NCI-H2227 treated with DMSO at 0.1 percent for 48 hours (cell line): Measurements from ENCODE around the gene WFIKKN1.

Experiments
- DNase-seq: peaks from one replicate; lab custom pipeline; 2025; lab: John Stamatoyannopoulos, UW

Gene WFIKKN1, protein sequence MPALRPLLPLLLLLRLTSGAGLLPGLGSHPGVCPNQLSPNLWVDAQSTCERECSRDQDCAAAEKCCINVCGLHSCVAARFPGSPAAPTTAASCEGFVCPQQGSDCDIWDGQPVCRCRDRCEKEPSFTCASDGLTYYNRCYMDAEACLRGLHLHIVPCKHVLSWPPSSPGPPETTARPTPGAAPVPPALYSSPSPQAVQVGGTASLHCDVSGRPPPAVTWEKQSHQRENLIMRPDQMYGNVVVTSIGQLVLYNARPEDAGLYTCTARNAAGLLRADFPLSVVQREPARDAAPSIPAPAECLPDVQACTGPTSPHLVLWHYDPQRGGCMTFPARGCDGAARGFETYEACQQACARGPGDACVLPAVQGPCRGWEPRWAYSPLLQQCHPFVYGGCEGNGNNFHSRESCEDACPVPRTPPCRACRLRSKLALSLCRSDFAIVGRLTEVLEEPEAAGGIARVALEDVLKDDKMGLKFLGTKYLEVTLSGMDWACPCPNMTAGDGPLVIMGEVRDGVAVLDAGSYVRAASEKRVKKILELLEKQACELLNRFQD

DNA sequence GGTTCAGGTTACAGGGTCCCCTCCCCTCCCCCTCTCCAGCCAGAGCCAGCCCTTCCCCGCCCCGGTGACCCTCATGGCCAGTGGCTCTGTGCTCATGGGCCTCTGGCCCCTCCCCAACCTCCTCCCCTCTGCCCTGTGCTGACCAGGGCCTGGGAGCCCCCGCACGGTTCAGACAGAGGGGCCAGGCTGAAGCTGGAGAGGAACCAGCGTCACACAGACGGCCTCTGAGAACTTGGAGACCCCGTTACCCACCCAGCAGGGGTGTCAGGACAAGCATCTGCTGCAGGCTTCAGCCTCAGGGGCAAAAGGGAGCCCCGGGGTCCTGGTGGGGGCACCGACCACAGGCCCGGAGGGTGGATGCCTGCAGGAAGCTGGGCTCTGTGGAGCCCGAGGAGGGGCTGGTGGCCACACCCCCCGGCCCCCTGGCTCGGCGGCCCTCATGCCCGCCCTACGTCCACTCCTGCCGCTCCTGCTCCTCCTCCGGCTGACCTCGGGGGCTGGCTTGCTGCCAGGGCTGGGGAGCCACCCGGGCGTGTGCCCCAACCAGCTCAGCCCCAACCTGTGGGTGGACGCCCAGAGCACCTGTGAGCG is at the start of gene WFIKKN1:
WFIKKN1 (plus strand) TSS at position 171 of the 591 bp plus-strand sequence; CDS start at position 440, 269 bp downstream.
- DNase-seq: no peak

DNA sequence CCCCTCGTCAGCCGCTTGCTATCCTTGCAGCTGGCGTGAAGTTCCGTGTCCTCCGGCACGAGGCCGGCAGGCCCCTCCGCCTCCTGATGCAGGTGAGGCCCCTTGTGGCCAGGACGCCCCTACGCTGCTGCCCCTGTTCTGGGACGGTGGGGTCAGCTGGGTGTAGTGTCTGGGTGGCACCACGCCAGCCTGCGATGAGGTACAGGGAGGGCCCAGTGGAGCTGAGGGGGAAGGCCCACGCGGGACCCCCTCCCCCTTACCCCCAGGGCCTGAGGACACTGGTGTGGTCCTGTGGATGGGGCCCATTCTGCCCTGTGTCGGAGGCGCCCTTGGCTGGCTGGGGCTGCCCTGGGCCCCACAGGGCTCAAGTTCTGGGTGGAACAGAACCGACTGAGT is 48.6 kb upstream of the WFIKKN1 start:
- DNase-seq: no peak

DNA sequence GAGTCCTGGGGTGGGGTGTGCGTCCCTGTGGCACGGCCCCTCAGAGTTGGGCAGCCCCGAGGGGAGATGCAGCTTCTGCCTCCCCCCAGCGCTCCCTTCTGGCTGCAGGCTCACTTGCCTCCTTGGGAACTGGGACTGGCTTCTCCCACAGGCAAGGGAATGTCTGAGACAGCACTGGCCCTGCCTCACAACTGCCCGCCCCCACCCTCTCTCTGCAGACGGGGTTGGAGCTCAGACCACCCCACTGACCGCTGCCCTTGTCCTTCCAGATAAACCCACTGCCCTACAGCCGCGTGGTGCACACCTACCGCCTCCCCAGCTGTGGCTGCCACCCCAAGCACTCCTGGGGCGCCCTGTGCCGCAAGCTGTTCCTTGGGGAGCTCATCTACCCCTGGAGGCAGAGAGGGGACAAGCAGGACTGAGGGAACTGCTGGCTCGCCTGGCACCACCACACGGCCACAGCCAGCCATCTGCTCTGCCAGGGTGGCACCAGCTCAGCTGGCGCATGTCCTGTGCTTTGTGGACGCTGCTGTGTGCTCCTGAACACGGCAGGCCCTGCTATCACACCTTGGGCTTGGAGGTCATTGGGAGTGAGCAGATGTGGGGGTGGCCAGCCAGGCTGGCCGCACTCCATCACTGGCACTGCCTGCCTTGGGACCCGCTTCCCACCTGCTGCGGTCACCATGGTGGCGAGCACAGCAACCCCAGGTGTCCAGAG is 48.0 kb upstream of the WFIKKN1 start:
- no peak for DNase-seq

DNA sequence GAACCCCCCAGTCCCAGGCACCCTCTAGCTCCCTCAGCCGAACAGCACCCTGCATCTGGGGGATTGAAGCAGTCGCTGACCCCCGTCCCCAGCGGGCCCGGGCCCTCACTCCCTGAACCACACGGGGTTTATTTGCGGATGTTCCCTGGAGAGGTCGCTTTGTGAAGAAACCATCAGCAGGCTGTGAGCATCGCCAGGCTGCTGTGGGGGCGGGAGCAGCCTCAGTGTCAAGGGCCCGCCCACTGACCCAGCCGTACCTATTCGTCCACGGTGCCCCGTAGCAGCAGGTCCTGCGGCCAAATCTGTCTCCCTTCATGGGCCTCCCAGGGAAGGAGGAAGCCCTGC is 47.3 kb upstream of the WFIKKN1 start:
- no peak for DNase-seq

DNA sequence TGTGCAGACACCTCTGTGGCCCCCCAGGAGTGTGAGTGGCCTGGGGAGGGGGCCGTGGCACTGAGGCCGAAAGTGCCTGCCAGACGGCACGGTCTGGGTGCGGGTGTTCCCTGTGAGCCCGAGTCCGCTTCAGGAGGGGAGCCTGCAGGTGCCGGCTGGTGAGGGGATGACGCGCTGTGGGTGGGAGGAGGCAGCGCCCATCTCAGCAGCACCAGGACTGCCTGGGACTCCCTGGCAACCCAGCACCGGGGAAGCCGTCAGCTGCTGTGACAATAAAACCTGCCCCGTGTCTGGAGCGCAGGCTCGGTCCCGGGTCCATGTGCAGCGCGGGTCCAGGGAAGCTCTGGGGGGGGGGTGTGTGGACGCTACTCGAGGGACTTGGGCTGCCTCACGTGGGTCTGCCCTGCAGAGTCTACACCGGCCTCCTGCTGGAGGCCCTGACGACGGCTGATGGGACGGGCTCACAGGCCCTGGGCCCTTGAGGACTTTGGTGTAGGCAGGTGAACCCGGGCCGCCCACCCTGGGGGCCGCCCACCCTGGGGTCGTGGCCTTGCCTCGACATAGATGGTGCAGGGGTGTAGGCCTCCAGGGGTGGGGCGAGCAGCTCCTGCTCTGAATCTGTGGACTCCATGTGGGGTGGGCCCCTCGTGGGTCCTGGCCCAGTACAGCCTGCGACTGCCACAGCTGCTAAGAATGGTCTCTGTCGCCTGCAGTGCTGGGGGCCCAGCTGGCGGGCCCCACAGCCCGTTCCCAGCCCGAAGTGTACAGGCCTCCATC is 46.8 kb upstream of the WFIKKN1 start:
- no peak for DNase-seq

DNA sequence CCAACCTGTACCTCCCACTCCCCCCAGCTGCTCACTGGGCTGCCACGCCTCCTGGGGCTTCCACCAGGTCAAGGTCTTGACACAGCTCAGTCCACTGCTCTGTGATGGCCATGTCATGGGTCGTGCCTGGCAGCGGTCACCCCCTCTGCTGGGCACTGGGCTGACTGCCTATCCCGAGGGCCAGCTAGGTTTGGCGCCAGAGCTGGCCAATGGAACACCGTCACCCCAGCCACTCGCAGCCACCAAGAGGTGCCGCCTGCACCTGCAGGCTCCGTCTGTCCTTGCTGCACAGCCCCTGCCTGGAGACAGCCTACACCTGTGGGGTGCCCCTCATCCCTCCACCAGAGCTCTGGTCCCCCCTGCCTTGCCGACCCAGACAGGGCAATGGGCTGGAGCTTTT is 45.4 kb upstream of the WFIKKN1 start:
- no peak for DNase-seq

DNA sequence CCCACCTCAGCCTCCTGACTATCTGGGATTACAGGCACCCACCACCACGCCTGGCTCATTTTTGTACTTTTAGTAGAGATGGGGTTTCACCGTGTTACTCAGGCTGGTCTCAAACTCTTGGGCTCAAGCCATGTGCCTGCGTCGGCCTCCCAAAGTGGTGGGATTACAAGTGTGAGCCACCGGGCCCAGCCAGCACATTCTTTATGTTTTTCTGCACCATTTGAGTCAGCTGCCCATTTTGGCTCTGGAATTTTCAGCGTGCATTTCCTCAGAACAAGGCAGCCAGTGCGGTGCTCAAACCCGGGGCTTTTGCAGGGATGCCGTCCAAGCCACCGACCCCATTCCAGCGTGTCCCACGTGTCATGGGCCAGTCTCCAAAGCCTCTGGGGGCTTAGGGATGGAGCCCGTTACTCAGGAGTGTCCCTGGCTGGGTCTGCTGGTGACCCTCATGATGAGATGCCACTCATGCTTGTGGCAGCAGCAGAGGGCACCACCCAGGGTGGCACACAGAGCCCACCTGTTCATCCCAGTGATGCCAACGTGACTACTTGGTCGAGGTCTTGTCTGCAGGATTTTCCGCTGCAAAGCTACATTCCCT is 44.6 kb upstream of the WFIKKN1 start:
- no peak for DNase-seq

DNA sequence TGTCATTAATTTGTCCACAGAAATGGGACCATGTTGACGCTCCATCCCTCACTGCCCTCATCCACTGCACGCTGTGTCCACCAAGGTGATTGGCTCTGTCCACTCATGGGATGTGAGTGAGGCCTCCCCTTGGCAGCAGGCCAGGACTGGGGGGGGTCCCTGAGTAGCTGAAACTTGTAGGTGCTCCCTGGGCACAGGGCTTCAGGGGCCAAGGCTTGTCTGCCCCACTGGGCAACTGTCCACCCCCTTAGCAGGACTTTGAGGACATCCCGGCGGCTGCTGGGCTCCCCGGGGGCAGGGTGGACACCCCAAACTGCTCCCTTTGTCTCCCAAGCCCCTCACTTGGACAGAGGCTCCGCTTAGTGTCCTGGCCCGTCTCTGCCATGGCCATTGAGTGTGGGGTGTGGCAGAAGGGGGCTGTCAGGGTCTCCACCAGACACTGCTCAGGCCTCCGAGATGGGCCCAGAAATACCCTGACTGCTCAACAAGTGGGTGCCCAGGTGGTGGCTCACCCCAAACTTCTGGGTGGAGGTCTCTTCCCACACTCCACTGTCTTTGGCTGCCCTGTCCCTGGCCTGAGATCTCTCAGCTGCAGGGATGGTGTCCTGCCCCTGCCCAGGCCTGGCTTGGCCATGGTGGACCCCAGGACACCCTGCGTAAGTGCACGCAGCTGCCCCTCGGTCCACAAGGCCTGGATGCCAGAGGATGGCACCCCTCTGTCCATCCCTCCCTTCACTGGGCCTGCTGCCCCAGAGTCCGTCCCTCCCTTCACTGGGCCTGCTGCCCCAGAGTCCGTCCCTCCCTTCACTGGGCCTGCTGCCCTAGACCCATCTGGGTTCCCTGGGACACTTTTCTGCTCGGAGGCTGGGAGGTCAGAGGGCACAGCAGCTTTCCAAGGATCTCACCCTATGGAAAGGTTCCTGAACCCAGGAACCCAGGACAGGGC is 43.9 kb upstream of the WFIKKN1 start:
- DNase-seq: no peak

DNA sequence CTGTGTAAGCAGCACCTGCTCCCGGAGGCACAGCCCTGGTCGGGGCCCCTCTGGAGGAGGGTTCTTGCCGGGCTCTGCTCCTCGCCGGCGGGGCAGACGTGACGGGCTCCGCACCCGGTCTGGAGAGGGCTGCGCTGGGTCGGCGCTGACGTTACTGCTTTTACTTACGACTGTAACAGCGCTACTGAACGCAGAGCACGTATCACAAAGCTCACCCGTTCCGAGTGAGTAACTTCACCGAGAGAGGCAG is 42.2 kb upstream of the WFIKKN1 start:
- peak; percentile 40 for DNase-seq

DNA sequence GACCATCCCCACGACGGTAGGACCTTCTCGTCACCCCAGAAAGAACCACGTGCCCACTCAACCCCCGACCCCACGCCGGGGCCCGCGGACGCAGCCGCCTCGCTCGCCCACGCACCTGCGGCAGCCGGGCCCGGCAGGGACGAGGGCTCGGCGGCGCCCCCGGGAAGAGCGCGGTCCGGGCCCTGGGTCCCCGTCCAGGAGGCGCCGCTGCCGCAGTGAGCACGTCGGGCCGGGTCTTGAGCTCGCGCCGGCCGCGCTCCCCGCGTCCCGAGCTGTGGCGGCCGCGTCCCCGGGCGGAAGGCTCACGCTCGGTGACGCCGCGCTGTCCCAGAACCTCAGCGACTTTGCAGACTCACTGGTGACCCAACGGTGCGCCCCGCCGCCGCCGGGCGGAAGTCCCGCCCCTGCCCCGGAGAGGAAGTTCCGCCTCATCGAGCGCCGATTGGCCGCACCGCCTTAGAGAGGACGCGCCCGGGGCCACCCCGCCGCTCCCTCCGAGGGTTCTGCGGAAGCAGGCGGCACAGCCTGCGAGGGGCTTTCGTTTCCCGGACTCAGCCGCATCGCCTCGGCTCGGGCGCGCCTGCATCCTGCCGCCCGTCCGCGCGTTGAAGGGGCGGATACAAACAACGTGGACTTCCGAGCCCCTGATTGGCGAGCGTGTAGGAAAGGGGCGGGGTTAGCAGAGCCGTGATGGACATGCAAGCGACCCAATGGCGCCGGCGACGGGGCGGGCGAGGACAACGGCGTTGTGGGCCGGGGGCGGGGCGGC is 41.7 kb upstream of the WFIKKN1 start:
- DNase-seq: peak; percentile 97

DNA sequence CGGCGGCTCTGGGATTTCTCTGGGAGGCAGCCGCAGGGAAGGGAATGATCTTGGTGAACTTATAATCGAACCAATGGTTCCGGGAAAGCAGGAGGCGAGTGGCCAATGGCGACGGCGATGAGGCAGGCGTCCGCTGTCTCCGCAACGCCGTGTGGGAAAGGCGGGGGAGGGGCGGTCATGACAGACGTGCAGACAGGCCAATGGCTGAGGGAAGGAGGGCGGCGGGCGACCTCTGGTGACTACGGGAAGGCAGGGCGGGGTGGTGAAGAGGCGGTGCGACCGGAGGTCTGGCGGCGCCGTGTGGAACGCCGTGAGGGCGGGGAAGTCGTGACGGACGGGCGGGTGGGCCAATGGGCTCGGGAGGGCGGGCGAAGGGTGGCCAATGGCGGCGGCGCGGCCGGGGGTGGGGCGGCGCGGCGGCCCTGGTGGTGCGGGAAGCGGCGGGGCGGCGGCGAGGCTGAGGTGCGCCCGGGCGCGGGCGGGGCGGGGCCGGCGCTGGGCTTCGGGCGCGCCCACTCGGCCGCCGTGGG is 41.1 kb upstream of the WFIKKN1 start, which contains the start of gene RAB40C:
RAB40C (plus strand) TSS at position 409 of the 530 bp plus-strand sequence. CDS start 226 bp downstream, outside the sequence.
- DNase-seq: peak; percentile 97

DNA sequence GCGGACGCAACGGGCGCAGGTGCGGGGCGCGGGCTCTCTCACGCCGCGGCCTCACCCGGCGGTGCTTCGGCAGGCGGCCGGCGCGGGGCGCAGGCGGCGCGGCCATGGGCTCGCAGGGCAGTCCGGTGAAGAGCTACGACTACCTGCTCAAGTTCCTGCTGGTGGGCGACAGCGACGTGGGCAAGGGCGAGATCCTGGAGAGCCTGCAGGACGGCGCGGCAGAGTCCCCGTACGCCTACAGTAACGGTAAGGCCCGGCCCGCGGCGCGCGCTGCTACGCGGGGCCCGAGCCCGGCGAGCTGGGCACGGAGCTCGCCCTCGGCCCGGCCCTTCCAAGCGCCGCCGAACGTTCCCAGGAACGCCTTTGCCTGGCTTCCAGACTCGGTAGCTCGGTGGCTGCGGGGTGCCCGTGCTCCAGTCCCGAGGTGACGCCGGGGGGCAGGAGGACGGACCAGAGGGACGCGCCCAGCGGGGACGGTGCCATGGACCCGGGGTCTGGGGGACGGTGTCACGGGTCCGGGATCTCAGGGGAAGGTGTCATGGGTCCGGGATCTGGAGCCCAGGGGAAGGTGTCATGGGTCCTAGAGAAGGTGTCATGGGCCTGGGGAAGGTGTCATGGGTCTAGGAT is 40.5 kb upstream of the WFIKKN1 start:
- DNase-seq: no peak

DNA sequence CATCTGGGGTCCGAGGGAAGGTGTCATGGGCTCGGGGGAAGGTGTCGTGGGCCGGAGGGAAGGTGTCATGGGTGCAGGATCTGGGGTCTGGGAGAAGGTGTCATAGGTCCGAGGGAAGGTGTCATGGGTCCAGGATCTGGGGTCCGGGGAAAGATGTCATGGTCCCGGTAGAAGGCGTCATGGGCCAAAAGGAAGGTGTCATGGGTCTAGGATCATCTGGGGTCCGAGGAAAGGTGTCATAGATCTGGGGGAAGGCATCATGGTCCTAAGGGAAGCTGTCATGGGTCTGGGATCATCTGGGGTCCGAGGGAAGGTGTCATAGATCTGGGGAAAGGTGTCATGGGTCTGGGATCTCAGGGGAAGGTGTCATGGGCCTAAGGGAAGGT is 40.0 kb upstream of the WFIKKN1 start:
- DNase-seq: no peak

DNA sequence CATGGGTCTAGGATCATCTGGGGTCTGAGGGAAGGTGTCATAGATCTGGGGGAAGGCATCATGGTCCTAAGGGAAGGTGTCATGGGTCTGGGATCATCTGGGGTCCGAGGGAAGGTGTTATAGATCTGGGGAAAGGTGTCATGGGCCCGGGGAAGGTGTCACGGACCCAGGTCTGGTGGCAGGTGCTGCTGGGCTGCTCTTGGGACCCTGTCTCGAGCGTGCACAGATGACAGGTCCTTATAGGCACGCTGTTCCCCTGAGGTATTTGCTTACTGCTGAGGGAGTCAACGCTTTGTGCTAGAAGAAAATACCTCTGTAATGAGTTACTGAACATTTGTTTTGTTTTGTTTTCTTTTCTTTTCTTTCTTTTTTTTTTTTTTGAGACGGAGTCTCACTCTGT is 39.6 kb upstream of the WFIKKN1 start:
- no peak for DNase-seq

DNA sequence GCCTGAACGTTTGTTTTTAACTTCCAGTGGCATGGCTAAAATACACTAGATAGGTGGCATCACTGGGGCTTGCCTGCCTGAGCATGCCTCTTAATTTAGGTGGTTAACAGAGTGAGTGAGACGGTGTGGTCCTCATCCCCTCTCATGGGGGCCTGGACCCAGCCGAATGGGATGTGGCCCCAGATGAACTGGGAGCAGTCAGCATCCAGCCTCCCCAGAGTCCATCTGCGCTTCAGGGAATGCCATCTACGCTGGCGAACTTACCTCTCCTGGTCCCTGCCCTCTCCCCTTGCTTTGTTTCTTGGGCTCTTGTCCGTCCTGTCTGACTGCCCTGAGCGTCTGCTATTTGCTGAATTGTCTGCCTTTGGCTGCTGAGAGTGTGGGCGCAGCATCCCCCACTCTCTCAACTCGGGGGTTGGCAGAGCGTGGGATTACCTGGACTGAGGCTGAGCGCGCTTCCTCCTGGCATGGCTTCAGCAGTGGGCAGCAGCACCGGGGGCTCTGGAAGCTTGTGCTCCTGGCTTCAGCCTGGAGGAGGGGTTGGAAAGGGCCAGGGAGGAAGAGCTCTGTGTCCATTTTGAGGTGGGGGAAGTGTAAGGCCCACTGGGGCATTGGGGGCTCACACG is 38.8 kb upstream of the WFIKKN1 start:
- no peak for DNase-seq

DNA sequence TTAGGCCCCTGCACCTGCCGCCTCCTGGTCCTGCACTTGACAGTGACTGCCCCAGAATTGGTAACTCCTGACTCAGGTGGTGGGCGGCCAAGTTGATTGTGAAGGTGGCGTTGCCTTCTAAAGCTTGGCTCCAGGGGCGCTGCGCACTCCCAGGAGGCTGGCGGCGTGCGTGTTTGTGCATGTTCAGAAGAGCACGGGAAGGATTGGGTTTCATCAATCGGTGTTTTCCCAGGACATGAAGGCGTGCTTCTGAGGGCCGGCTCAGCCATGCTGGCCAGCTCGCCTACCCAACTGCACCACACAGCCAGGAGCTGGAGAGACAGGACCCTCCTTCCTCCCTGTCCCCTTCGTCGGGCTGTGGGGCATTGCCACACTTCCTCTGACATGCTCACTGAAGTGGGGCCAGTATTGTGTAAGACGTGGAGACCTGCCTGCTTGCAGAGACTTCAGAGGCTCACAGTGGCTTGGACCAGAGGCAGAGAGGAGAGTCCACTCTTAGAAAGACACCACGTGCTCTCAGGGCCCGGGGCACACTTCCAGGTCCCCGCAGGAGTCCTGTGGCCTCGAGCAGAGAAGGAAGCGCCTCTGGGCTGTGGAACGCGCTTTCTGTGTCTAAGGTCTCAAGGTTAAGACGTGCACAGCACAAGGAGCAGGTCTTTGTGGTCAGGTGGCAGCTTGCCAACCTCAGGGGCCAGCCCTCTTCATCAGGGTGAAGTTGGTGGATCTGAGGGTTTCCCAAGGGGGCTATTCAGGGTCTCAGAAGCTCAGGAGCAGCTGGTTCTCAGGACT is 38.1 kb upstream of the WFIKKN1 start:
- DNase-seq: no peak

DNA sequence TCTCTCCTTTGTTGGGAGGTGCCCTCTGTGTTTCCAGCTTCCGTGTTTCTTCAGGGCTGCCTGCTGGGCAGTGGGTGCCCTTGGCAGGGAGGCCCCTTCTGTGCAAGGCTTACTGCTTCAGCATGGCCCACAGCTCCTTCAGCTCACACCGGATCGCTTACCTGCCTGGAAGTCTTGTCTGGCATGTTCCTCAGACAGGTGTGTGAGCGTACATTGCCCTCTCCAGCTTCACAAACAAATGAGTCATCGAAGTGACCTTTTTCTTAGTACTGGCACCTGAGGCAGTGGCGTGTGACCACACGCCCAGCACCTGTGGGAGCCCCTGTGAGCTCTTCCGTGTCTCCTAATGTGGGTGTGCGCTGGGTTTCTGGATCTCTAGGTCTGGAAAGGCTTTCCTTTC is 37.4 kb upstream of the WFIKKN1 start:
- no peak for DNase-seq

DNA sequence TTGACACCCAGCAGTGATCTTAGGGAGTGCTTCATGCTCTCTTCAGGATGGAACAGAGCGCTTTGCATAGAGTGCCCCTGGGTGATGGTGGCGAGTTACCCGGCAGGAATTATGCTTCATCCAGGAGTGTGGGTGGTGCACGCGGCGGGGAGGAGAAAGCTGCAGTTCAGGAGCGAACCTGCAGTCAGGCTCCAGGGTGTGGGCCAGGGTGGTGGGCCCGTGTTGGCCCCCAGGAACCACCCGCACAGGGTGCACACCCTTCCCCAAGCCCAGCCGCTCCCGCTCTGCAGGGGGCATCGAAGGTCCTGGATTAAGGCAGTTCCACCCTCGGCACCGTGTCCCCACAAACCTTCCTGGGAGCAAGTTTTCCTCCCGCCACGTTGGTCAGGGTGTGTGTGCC is 37.0 kb upstream of the WFIKKN1 start:
- DNase-seq: no peak
